ENCODE measurements around the gene TIMM9.
"Not testable (repeated sequence)": the region's sequence is repeated elsewhere in the genome, so short reads cannot be mapped to it uniquely, and the experiment has no call there.

Gene TIMM9

DNA sequence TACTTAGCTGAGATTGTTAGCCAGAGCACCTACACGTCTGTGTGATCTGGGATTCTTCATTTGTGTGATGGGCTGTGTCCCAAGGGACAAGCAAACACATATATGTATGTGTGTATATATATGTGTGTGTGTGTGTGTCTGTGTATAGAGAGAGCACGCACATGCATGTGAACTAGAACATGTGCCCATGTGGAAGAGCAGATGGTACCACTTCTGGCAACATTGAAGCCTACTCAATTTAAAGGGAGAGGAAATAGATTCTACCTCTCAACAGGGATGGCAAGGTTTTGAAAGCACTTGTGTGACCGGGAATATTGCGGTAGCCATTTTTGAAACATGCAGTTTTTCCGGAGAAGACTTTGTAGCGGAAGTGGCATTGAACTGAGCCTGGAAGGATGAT is 30.2 kb downstream of the TIMM9 start:
- no peak for FAIRE-seq

DNA sequence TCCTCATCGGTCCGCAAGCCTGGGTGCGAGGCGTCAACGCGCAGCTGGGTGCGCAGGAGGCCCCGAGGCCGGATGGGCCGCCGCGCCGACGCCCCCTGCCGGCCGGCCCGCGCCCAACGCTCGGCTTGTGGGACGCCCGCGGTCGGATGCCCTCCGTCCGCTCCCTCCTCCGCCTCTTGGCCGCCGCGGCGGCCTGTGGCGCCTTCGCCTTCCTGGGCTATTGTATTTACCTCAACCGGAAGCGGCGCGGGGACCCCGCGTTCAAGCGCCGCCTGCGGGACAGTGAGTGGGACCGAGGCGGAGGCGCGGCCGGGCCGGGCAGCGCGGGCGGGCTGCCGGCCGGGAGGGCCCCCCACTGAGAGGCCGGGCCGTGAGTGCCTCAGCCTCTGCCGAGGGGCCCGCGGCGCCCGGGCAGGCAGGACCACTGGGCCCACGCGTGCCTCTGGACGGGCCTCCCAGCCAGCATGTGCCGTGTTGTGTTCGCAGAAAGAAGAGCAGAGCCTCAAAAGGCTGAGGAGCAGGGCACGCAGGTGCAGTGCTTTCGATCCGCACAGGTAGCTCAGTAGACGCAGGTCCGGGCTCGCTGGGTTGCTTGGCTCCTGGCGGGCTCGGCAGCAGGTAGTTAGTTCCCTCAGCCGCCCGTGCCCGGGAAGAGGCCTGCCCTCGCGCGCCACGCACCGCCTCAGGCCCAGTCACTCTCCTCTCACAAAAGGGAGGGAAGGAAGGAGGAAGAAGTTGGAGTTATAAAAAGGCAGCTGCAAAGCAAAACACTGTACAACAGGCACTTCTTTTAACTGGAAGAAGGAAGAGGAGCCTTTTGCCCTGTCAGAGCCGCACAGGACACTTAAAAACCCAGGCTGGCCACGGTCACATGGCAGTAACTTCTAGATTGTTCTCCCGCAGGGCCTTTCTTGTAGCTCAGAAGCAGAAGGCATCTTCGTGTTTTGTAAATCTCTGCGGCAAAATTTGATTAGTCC is 31.2 kb downstream of the TIMM9 start, which contains the start of gene TOMM20L:
Gene TOMM20L (plus strand): TSS at position 119 of the 977 bp plus-strand sequence. CDS start 28 bp downstream, at position 147.
- FAIRE-seq = no peak

DNA sequence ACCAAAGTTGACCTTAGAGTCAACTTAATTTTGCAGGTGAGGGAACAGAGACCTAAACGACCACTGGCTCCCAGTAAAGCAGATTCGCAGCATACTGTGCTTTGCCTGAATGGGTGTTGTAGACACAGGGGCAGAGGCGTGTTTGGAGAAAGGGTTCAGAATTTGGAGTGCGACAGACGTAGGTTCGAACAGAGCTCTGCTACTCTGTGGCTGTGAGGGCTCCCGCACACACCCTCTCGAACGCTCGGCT is 31.8 kb downstream of the TIMM9 start:
- no peak for FAIRE-seq

DNA sequence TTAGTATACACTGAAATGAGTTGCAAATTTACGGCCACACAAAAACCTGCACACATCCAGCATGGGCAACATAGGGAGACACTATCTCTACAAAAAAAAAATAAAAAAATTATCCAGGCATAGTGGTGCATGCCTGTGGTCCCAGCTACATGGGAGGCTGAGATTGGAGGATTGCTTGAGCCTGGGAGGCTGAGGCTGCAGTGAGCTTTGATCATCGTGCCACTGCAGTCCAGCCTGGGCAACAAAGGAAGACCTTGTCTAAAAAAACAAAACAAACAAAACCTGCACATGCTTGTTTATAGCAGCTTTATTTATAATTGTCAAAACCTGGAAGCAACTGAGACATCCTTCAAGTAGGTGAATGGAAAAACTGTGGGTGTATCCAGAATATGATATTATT is 36.5 kb downstream of the TIMM9 start:
- FAIRE-seq = no peak

GRCh38 chr14:58376791-58377190 is 50.5 kb downstream of the TIMM9 start:
- no peak for FAIRE-seq

DNA sequence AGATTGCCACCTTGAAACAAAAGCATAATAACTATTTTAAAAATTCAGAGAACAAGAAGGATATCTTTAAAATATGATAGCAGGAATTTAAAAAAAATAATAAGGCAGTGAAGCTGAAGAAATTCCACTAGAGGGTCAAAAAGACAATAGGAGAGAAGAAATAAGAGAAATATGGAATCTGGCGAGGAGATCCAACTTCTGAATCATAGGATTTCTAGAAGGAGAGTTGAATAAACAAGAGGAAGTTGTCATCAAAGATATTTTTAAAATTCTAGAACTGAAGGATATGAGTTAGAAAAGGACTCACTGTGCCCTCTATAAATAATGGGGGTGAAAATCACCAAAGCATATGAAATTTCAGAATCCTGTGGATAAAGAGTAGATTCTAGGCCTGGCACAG is 58.4 kb downstream of the TIMM9 start:
- FAIRE-seq = no peak

- no peak for FAIRE-seq
These were observed 60.0 kb downstream of the TIMM9 start for GRCh38 chr14:58367296-58367695.

- FAIRE-seq = no peak
These were observed 63.0 kb downstream of the TIMM9 start for GRCh38 chr14:58364316-58364715.

DNA sequence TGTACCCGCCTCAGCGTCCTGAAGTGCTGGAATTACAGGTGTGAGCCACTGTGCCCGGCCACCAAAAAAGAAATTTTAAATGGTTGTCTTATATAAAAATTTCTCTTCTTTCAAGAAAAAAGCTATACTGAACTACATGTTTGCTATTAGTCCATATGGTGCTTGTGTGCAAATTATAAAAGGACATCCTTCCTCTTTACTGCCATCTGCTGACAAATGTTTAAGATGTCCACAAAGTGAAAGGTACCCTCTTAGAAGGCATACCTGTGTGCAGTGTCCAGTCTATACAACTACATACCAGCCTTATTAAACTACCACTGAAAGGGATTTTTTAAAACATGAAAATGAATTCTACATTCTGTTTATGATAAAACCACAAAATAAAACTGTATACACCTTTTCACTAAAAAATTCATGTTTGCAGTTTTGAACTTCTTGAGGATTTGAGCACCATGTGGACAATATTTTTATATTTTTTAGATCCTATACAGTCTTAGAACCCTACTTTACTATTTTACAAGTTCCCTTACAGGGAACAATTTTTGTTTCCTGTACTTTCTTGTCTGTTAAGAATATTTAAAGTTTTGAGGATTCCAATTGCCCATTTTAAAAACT is 64.4 kb downstream of the TIMM9 start:
- peak; percentile 93 for FAIRE-seq

- FAIRE-seq = not testable (repeated sequence)
These were observed 65.1 kb downstream of the TIMM9 start for GRCh38 chr14:58362272-58362671.

Data from G401.6 (cell line).